HG03066 (cell line): ENCODE results near the gene RFX1.

Experiments used
- ATAC-seq: cut with Tn5 transposase; IDR thresholded peaks from one replicate; pipeline ENCODE4 v1.9.1; 2021; ENCODE audit warnings: low read depth; ENCODE audit not compliant: unreplicated experiment

The RFX1 gene

DNA sequence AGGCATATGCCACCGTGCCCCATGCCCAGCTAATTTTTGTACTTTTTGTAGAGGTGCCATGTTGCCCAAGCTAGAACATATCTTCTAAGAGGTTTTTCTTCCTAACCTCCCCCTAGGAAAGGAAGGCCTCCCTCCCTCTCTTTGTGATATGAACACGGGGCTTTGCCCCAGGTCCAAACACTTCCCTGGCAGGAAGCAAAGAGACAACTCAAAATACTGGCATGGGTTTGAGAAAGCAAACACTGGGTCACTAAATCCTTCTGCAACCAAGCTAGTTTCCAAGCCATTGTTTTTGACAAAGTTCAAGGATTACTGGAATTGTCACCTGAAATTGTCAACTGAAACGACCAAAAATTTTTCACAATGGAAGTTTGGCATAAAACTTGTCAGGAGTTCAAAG lies 91.3 kb downstream of the RFX1 start:
- ATAC-seq, result no peak

DNA sequence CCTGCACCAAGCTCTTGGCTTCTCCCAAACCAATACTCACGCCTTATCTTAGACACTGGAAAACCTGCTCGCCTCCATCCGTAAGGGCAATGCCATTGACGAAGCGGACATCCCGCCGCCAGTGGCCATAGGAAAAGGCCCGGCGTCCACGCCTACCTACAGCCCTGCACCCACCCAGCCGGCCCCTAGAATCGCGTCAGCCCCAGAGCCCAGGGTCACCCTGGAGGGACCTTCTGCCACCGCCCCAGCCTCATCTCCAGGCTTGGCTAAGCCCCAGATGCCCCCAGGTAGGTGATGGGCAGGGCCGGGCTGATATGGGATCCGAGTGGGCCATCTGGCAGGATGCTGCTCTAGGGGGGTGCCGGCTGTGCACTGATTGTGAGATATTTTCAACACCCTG lies 92.8 kb downstream of the RFX1 start:
- no peak for ATAC-seq
